Lower lobe of right lung (tissue), 2 donors: ENCODE measurements around the gene RAPGEF4. TPM values are rescaled to one million over a fixed set of nuclear protein-coding genes. Genes with fewer than 3 reads are reported as not detected.

Experiments
- ATAC-seq, 2 donors: fragments of 200-7000 bp; cut with Tn5 transposase; one replicate each; pipeline ENCODE4 v1.9.1; 2020 to 2022; ENCODE audit warnings: mild to moderate bottlenecking in 2 of 2, moderate library complexity in 2 of 2
- DNase-seq: peaks from one replicate; pipeline ENCODE4 v3.0.0-alpha.2; 2020
- H3K27ac ChIP-seq: fragments of 200-600 bp; one replicate; pipeline ENCODE4 v1.8.0; 2022
- H3K27me3 ChIP-seq: fragments of 200-600 bp; one replicate; pipeline ENCODE4 v1.8.0; 2022; ENCODE audit warnings: low read depth
- H3K36me3 ChIP-seq: fragments of 200-600 bp; one replicate; pipeline ENCODE4 v1.8.0; 2022; ENCODE audit warnings: mild to moderate bottlenecking
- H3K4me1 ChIP-seq: fragments of 200-600 bp; one replicate; pipeline ENCODE4 v1.8.0; 2022
- H3K4me3 ChIP-seq: fragments of 200-600 bp; one replicate; pipeline ENCODE4 v1.8.0; 2022; ENCODE audit warnings: mild to moderate bottlenecking
- H3K9me3 ChIP-seq: fragments of 200-600 bp; one replicate; pipeline ENCODE4 v1.8.0; 2022
- intact Hi-C: fragments of 100-400 bp; cut with DNase I; formaldehyde crosslinking; loops from one replicate; pipeline ENCODE4 v1.11.0; 2022
- total RNA-seq: library from RNA; stranded (reverse); fragmentation: NEBNext Ultra II Directional; extraction: Animal tissue kit (Norgen Biotek cat#: 25700); gene quantifications from one replicate; pipeline ENCODE4 v1.2.1, GENCODE V29; 2021
- TF ChIP-seq, protein P1 (sequence below): fragments of 200-600 bp; IDR thresholded peaks from one replicate; pipeline ENCODE4 v1.8.0; 2022; ENCODE audit warnings: antibody characterized with exemption, mild to moderate bottlenecking
- donor health status: DM: no; HTN: yes; CAD: no; lungs with severe emphysema.

RAPGEF4 gene
- total RNA-seq, 1 donor from 2014 or later: 14.6 TPM

DNA sequence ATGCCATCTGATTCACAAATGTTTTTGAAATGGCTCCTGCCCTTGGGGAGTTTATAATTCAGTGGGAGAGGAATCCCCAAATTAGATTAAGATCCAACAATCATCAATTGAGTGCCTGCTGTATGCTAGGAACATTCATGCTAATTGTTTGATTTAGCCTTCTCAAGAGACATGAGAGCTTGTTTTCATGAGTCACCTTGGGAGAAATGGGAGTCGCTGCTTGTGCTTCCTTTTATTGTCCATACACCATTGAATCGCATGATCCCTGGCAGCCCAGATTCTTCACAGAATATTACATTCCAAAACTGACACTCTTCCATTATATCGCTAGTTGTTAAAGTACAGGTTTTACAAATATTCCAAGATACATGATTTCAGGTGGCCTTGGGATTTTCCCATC lies 234.0 kb downstream of the RAPGEF4 start:
- no peak overlapping the region for H3K4me3 ChIP-seq
- H3K36me3 ChIP-seq: no peaks in the 10 kb centered on the region
- ATAC-seq (no peak), DNase-seq (no peak)
- no peaks in the 10 kb centered on the region for H3K27me3 ChIP-seq
- no peaks in the 10 kb centered on the region for H3K9me3 ChIP-seq
- peaks cover 32% of the 10 kb centered on the region for H3K4me1 ChIP-seq
- no peak overlapping the region for H3K27ac ChIP-seq
- intact Hi-C loops: no loop called here
- TF ChIP-seq, protein P1, sequence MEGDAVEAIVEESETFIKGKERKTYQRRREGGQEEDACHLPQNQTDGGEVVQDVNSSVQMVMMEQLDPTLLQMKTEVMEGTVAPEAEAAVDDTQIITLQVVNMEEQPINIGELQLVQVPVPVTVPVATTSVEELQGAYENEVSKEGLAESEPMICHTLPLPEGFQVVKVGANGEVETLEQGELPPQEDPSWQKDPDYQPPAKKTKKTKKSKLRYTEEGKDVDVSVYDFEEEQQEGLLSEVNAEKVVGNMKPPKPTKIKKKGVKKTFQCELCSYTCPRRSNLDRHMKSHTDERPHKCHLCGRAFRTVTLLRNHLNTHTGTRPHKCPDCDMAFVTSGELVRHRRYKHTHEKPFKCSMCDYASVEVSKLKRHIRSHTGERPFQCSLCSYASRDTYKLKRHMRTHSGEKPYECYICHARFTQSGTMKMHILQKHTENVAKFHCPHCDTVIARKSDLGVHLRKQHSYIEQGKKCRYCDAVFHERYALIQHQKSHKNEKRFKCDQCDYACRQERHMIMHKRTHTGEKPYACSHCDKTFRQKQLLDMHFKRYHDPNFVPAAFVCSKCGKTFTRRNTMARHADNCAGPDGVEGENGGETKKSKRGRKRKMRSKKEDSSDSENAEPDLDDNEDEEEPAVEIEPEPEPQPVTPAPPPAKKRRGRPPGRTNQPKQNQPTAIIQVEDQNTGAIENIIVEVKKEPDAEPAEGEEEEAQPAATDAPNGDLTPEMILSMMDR: no peak

DNA sequence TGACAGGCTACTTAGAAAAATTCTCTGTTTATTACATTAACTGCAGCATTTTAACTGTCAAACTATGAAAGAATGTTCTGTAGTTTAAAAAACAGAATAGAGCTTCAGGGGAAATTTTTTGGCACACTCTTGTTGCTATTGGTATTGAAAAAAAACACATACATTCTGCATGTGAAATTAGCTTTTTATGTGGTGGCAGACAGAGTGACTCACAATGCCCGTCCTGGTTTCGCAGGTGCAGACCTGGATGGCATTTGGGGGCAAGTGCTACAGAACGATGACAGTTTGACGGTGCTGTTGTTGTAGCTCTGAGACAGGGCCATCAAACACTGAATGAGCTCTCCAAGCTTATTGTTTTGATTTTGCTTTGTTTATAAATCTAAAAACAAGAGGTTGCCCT lies 235.0 kb downstream of the RAPGEF4 start:
- H3K9me3 ChIP-seq: no peaks in the 10 kb centered on the region
- no peak for DNase-seq
- H3K4me3 ChIP-seq: no peak overlapping the region
- TF ChIP-seq, protein P1: no peak
- intact Hi-C loops: no loop called here
- no peak overlapping the region for H3K27ac ChIP-seq
- no peak for ATAC-seq
- no peaks in the 10 kb centered on the region for H3K36me3 ChIP-seq
- H3K27me3 ChIP-seq: no peaks in the 10 kb centered on the region
- peaks cover 32% of the 10 kb centered on the region for H3K4me1 ChIP-seq

DNA sequence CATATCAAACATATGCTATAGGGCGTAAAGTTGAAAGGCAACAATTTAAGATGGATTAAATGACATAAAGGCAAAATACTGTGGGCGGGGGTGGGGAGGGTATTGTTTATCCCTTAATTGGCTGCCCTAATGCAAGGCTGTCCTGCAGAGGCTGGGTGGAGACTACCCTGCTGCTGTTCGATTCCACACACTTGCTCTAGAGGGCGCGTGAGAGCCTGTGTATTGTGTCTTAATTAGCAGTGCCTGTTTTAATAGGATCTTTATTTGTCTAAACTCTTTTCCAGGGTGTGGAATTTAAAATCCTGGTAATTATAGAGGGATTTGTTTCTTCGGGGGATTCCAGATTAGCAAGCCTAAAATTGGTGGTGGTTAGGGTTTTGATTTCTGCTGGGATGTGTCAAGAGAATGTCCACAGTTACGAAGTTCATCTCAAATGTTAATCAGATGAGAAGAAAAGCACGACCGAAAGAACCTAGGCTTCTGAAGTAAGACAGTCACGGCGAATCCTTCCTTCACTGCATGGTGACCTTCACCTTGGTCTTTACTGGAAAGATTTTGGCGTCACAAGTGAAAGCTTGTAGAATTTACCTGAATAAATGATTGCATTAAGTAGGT lies 236.5 kb downstream of the RAPGEF4 start:
- intact Hi-C loops: no loop called here

DNA sequence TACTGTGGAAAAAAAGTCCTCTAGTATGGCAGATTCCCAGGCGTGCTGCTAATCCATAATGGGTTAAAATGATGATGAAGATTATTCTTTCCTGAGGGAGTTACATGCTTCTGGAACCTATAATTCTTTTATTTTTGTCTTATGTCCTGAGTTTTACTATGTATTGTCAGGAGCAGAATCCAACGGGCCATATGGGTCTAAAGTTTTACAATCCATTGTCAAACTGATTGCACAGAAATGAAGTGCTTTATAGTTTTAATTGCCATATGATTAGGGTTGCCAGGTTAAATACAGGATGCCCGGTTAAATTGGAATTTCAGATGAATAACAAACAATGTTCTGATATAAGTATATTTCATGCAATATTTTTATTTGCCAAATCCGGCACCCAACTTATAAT lies 239.1 kb downstream of the RAPGEF4 start:
- peaks cover 15% of the 10 kb centered on the region for H3K4me1 ChIP-seq
- H3K4me3 ChIP-seq: no peak overlapping the region
- H3K27me3 ChIP-seq: no peaks in the 10 kb centered on the region
- intact Hi-C loops: no loop called here
- H3K9me3 ChIP-seq: no peaks in the 10 kb centered on the region
- H3K27ac ChIP-seq: no peak overlapping the region
- TF ChIP-seq, protein P1: no peak
- H3K36me3 ChIP-seq: no peaks in the 10 kb centered on the region
- ATAC-seq: no peak
- DNase-seq: no peak

More for the DNA sequence above, 236.5 kb downstream of the RAPGEF4 start:
- no peaks in the 10 kb centered on the region for H3K36me3 ChIP-seq
- TF ChIP-seq, protein P1: peak; percentile 88
- DNase-seq (peak; percentile 56), ATAC-seq (peak; percentile 73 to 74)
- H3K27me3 ChIP-seq: no peaks in the 10 kb centered on the region
- no peak overlapping the region for H3K4me3 ChIP-seq
- H3K27ac ChIP-seq: no peak overlapping the region
- no peaks in the 10 kb centered on the region for H3K9me3 ChIP-seq
- H3K4me1 ChIP-seq: peaks cover 32% of the 10 kb centered on the region

DNA sequence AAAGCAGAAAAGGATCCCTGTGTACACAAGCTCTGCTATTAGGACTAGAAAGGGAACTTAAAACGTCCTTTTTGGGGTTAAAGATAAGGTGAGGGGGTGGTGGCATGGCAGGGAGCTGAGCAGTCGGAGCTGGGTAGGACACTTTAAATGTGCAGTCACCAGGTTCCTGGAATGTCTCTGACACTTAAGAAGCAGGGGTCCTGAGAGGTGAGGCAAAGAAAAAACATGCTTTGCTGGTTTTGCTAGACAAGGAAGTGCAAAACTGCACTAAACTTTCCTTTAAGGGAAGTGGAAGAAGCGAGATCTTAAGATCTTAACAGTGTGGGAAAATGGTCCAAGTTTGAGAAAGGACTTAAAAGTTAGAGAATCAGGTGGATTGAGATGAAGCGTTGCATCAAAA lies 240.5 kb downstream of the RAPGEF4 start:
- no peak overlapping the region for H3K27ac ChIP-seq
- H3K4me1 ChIP-seq: peaks cover 2% of the 10 kb centered on the region
- no peak overlapping the region for H3K4me3 ChIP-seq
- DNase-seq: no peak
- TF ChIP-seq, protein P1: no peak
- H3K27me3 ChIP-seq: no peaks in the 10 kb centered on the region
- ATAC-seq: peak; percentile 59 to 82
- intact Hi-C loops: no loop called here
- H3K9me3 ChIP-seq: no peaks in the 10 kb centered on the region
- no peaks in the 10 kb centered on the region for H3K36me3 ChIP-seq
